DND-41 (cell line): Measurements from ENCODE around the gene MORF4L1.

ENCODE experiments used
- ATAC-seq: fragments of 200-7000 bp; cut with Tn5 transposase; 3 replicates; pipeline ENCODE4 v1.9.1; 2021; ENCODE audit warnings: low read depth; ENCODE audit not compliant: insufficient read depth
- DNase-seq: peaks from one replicate; pipeline ENCODE4 v3.0.0-alpha.2; 2020
- H2AFZ ChIP-seq: 2 replicates; pipeline ENCODE4 v1.6.0; 2012; ENCODE audit warnings: low read depth, low read length
- H3K27ac ChIP-seq: 2 replicates; pipeline ENCODE4 v1.5.1; 2012; ENCODE audit warnings: low read length, inconsistent platforms
- H3K27me3 ChIP-seq: fragments of 200-600 bp; sonication (generic); 2 replicates; pipeline ENCODE4 v1.6.0; 2012; ENCODE audit warnings: low read length, mild to moderate bottlenecking, inconsistent platforms; ENCODE audit not compliant: insufficient read depth, poor library complexity
- H3K36me3 ChIP-seq: 2 replicates; pipeline ENCODE4 v1.5.1; 2012; ENCODE audit warnings: low read length, inconsistent platforms; ENCODE audit not compliant: insufficient read depth
- H3K4me1 ChIP-seq: 2 replicates; pipeline ENCODE4 v1.5.1; 2012; ENCODE audit warnings: mild to moderate bottlenecking, low read length; ENCODE audit not compliant: insufficient read depth
- H3K4me2 ChIP-seq: 2 replicates; pipeline ENCODE4 v1.6.0; 2012; ENCODE audit warnings: mild to moderate bottlenecking, moderate library complexity, low read length, inconsistent platforms; ENCODE audit not compliant: insufficient read depth
- H3K4me3 ChIP-seq, 2 experiments: fragments of 200-600 bp in 1 of 2; shearing (Covaris generic) in 1 of 2; 2 replicates each; pipeline ENCODE4 v1.5.1; 2012 to 2016; ENCODE audit warnings: inconsistent platforms in 2 of 2, low read length in 2 of 2, mild to moderate bottlenecking in 2 of 2, low read depth in 1 of 2, moderate library complexity in 1 of 2
- H3K79me2 ChIP-seq: 2 replicates; pipeline ENCODE4 v1.6.0; 2012; ENCODE audit warnings: low read length, inconsistent platforms; ENCODE audit not compliant: insufficient read depth
- H3K9ac ChIP-seq: 2 replicates; pipeline ENCODE4 v1.6.0; 2012; ENCODE audit warnings: low read depth, mild to moderate bottlenecking, inconsistent platforms, low read length, moderate library complexity
- H3K9me3 ChIP-seq: 2 replicates; pipeline ENCODE4 v1.5.1; 2012; ENCODE audit warnings: low read length, moderate library complexity, mild to moderate bottlenecking, inconsistent platforms; ENCODE audit not compliant: insufficient read depth, severe bottlenecking
- H4K20me1 ChIP-seq: 2 replicates; pipeline ENCODE4 v1.6.0; 2012; ENCODE audit warnings: low read length; ENCODE audit not compliant: insufficient read depth
- CTCF ChIP-seq: IDR thresholded peaks from 2 replicates; pipeline ENCODE4 v1.5.1; 2012; ENCODE audit warnings: borderline replicate concordance, low read length, moderate library complexity, mild to moderate bottlenecking; ENCODE audit not compliant: poor library complexity, severe bottlenecking; ENCODE audit errors: extremely low read depth
- EZH2 ChIP-seq: IDR thresholded peaks from 3 replicates; pipeline ENCODE4 v1.6.1; 2012; ENCODE audit warnings: borderline replicate concordance, low read depth, mild to moderate bottlenecking, moderate library complexity, low read length, inconsistent platforms; ENCODE audit not compliant: severe bottlenecking

The MORF4L1 gene

GRCh38 chr15:78943692-78944091, 71.0 kb downstream of the MORF4L1 start:
- no peaks in the 10 kb centered on the region for H4K20me1 ChIP-seq
- no peak overlapping the region for H3K9ac ChIP-seq
- no peak for DNase-seq
- H3K27me3 ChIP-seq, result no peaks in the 10 kb centered on the region
- H3K4me1 ChIP-seq, result peaks cover 7% of the 10 kb centered on the region; the same call in 1 of the 2 replicates
- H3K4me2 ChIP-seq, result no peak overlapping the region
- H3K9me3 ChIP-seq, result no peaks in the 10 kb centered on the region
- no peaks in the 10 kb centered on the region for H3K36me3 ChIP-seq
- H3K4me3 ChIP-seq, result no peak overlapping the region
- H3K27ac ChIP-seq, result no peak overlapping the region
- 0 out of 3 replicates have a peak, but pooled peaks have one; percentile 16 for ATAC-seq
- H3K79me2 ChIP-seq, result no peaks in the 10 kb centered on the region
- TF ChIP-seq CTCF, result no peak
- TF ChIP-seq EZH2, result no peak
- H2AFZ ChIP-seq, result no peak overlapping the region

- H3K4me2 ChIP-seq, result peak overlapping the region; percentile 55
- H3K27me3 ChIP-seq, result no peaks in the 10 kb centered on the region
- H3K4me3 ChIP-seq, result peak overlapping the region in 1 of 2 experiments; percentile 41; a peak in 2 of 4 replicates
- H3K36me3 ChIP-seq, result no peaks in the 10 kb centered on the region
- no peak overlapping the region for H3K27ac ChIP-seq
- peak overlapping the region; percentile 38; the same call in 1 of the 2 replicates for H3K9ac ChIP-seq
- DNase-seq (no peak), ATAC-seq (peak; percentile 25; the same call in 1 of the 3 replicates)
- H4K20me1 ChIP-seq, result no peaks in the 10 kb centered on the region
- H2AFZ ChIP-seq, result no peak overlapping the region
- TF ChIP-seq EZH2 (no peak), CTCF (no peak)
- H3K4me1 ChIP-seq, result peaks cover 7% of the 10 kb centered on the region; the same call in 1 of the 2 replicates
- no peaks in the 10 kb centered on the region for H3K79me2 ChIP-seq
- no peaks in the 10 kb centered on the region for H3K9me3 ChIP-seq
Observed at GRCh38 chr15:78944202-78944625, 71.5 kb downstream of the MORF4L1 start.

- no peak within 1 kb of the TSS for H3K27ac ChIP-seq
- TF ChIP-seq CTCF, result no peak
- no peak for TF ChIP-seq EZH2
- peak within 1 kb of the TSS in 1 of 2 experiments; percentile 41; a peak in 2 of 4 replicates for H3K4me3 ChIP-seq
- peaks cover 7% of the 10 kb centered on the region; the same call in 1 of the 2 replicates for H3K4me1 ChIP-seq
- no peaks in the 10 kb centered on the region for H3K9me3 ChIP-seq
- H3K9ac ChIP-seq, result peak within 1 kb of the TSS; percentile 38
- ATAC-seq (peak; percentile 80), DNase-seq (peak; percentile 72)
- H3K79me2 ChIP-seq, result no peaks in the 10 kb centered on the region
- H4K20me1 ChIP-seq, result no peaks in the 10 kb centered on the region
- H3K36me3 ChIP-seq, result no peaks in the 10 kb centered on the region
- 0 out of 2 replicates have a peak within 1 kb of the TSS, but pooled peaks have one; percentile 16 for H2AFZ ChIP-seq
- H3K4me2 ChIP-seq, result peak within 1 kb of the TSS; percentile 55
- no peaks in the 10 kb centered on the region for H3K27me3 ChIP-seq
Observed at GRCh38 chr15:78944669-78945407, 72.1 kb downstream of the MORF4L1 start, which contains the start of gene CTSH. Gene CTSH, minus strand, starts transcription at chr15:78945046. Its CDS starts 65 bp downstream, at chr15:78944981.
